CD14-positive monocyte (primary cell): ENCODE measurements around the gene MACROD2. TPM values are rescaled to one million over a fixed set of nuclear protein-coding genes. Genes with fewer than 3 reads are reported as not detected.

Experiments used
- DNase-seq, 3 donors: peaks; one replicate each; pipeline ENCODE4 v3.0.0-alpha.2; 2011 to 2022
- H2AFZ ChIP-seq: 2 replicates; pipeline ENCODE4 v1.6.0; 2012; ENCODE audit warnings: mild to moderate bottlenecking, low read depth, low read length, inconsistent platforms; ENCODE audit not compliant: insufficient read depth, poor library complexity, severe bottlenecking
- H3K27ac ChIP-seq, 2 donors: 1 replicate in 1 of 2; 2 replicates in 1 of 2; pipeline ENCODE4 v1.5.1; 2012 to 2013; ENCODE audit warnings: low read length in 2 of 2, control low read depth in 1 of 2, inconsistent platforms in 1 of 2, low read depth in 1 of 2, mild to moderate bottlenecking in 1 of 2
- H3K27me3 ChIP-seq, 2 donors: one replicate each; pipeline versions ENCODE4 v1.6.0 to v1.6.1; 2011 to 2013; ENCODE audit warnings: low read length in 2 of 2; ENCODE audit not compliant: control insufficient read depth in 2 of 2, insufficient read depth in 2 of 2
- H3K36me3 ChIP-seq, 2 donors: replicated peaks in 1 of 2; 1 replicate in 1 of 2; 2 replicates in 1 of 2; pipeline versions ENCODE4 v1.5.1 to v1.6.1; 2012 to 2013; ENCODE audit warnings: low read length in 2 of 2, control low read depth in 1 of 2, inconsistent platforms in 1 of 2, mild to moderate bottlenecking in 1 of 2; ENCODE audit not compliant: insufficient read depth in 2 of 2, control insufficient read depth in 1 of 2
- H3K4me1 ChIP-seq, 2 donors: 1 replicate in 1 of 2; 2 replicates in 1 of 2; pipeline versions ENCODE4 v1.5.1 to v1.6.1; 2012 to 2013; ENCODE audit warnings: low read length in 2 of 2, control low read depth in 1 of 2, inconsistent platforms in 1 of 2, mild to moderate bottlenecking in 1 of 2, moderate library complexity in 1 of 2; ENCODE audit not compliant: insufficient read depth in 2 of 2, control insufficient read depth in 1 of 2
- H3K4me2 ChIP-seq: replicated peaks from 2 replicates; pipeline ENCODE3; 2012; ENCODE audit warnings: low read length, moderate library complexity, mild to moderate bottlenecking; ENCODE audit not compliant: poor library complexity, severe bottlenecking; ENCODE audit errors: extremely low read depth
- H3K4me3 ChIP-seq, 3 experiments: fragments of 200-600 bp in 1 of 3; sonication (generic) in 1 of 3; replicated peaks in 1 of 3; 1 replicate in 2 of 3; 2 replicates in 1 of 3; pipeline ENCODE4 v1.5.1; 2011 to 2013; ENCODE audit warnings: low read length in 3 of 3, mild to moderate bottlenecking in 3 of 3, control low read depth in 2 of 3, low read depth in 2 of 3, inconsistent platforms in 1 of 3, moderate library complexity in 1 of 3
- H3K79me2 ChIP-seq: 2 replicates; pipeline ENCODE4 v1.6.0; 2012; ENCODE audit warnings: mild to moderate bottlenecking, control low read depth, inconsistent platforms, low read length, moderate library complexity; ENCODE audit not compliant: insufficient read depth
- H3K9ac ChIP-seq: 2 replicates; pipeline ENCODE4 v1.6.0; 2017; ENCODE audit warnings: low read length, mild to moderate bottlenecking; ENCODE audit not compliant: insufficient read depth, poor library complexity, severe bottlenecking
- H3K9me3 ChIP-seq, 2 donors: replicated peaks in 1 of 2; 1 replicate in 1 of 2; 2 replicates in 1 of 2; pipeline versions ENCODE4 v1.5.1 to v1.6.1; 2012 to 2013; ENCODE audit warnings: low read length in 2 of 2, control low read depth in 1 of 2; ENCODE audit not compliant: control insufficient read depth in 1 of 2, insufficient read depth in 1 of 2
- H4K20me1 ChIP-seq: 2 replicates; pipeline ENCODE4 v1.6.0; 2012; ENCODE audit warnings: mild to moderate bottlenecking, low read length, control low read depth, moderate library complexity; ENCODE audit not compliant: insufficient read depth
- H3K27ac Mint-ChIP-seq, 7 donors: one replicate each; pipeline ENCODE4 v1.8.0; 2020; ENCODE audit warnings: mild to moderate bottlenecking in 7 of 7, mixed read lengths in 7 of 7, moderate library complexity in 6 of 7, inconsistent platforms in 2 of 7
- H3K27me3 Mint-ChIP-seq, 3 donors: one replicate each; pipeline ENCODE4 v1.8.0; 2021 to 2022; ENCODE audit warnings: low read depth in 3 of 3, mild to moderate bottlenecking in 3 of 3, mixed read lengths in 3 of 3, moderate library complexity in 3 of 3, inconsistent platforms in 1 of 3
- H3K36me3 Mint-ChIP-seq, 2 donors: one replicate each; pipeline ENCODE4 v1.8.0; 2020; ENCODE audit warnings: mixed read lengths in 2 of 2, inconsistent platforms in 1 of 2, mild to moderate bottlenecking in 1 of 2
- H3K4me1 Mint-ChIP-seq: one replicate; pipeline ENCODE4 v1.8.0; 2020; ENCODE audit warnings: mild to moderate bottlenecking, mixed read lengths
- H3K4me3 Mint-ChIP-seq, 2 donors: one replicate each; pipeline ENCODE4 v1.8.0; 2020; ENCODE audit warnings: mild to moderate bottlenecking in 2 of 2, mixed read lengths in 2 of 2, moderate library complexity in 1 of 2
- H3K9me3 Mint-ChIP-seq, 7 donors: one replicate each; pipeline ENCODE4 v1.8.0; 2020 to 2022; ENCODE audit warnings: mixed read lengths in 7 of 7, mild to moderate bottlenecking in 6 of 7, moderate library complexity in 6 of 7, inconsistent platforms in 2 of 7
- CTCF ChIP-seq: fragments of 200-600 bp; IDR thresholded peaks from one replicate; pipeline ENCODE4 v1.8.0; 2022; ENCODE audit warnings: antibody characterized with exemption, mild to moderate bottlenecking
- WGBS: methylation state at CpG from one replicate; pipeline ENCODE4 v1.1.5; 2013; ENCODE audit warnings: missing lambda C conversion rate; ENCODE audit not compliant: insufficient coverage; 5-methylcytosine and 5-hydroxymethylcytosine counted together
- intact Hi-C, 2 donors: fragments of 100-400 bp; cut with micrococcal nuclease; formaldehyde crosslinking; loops; one replicate each; pipeline versions ENCODE4 v1.15.0 to v1.15.1; 2023
- polyA plus RNA-seq, 3 donors: library from polyadenylated mRNA; depleted of rRNA in 1 of 3; unstranded in 2 of 3; stranded (reverse) in 1 of 3; fragments of 300-500 nt in 2 of 3; fragments of >200 nt in 1 of 3; fragmentation: Illumina TruSeq in 2 of 3; gene quantifications; 1 replicate in 2 of 3; 2 replicates in 1 of 3; pipeline ENCODE4 v1.2.3, GENCODE V29; 2012 to 2021

MACROD2 gene
- polyA plus RNA-seq, 3 donors: 0.23 TPM; not detected in 2

DNA sequence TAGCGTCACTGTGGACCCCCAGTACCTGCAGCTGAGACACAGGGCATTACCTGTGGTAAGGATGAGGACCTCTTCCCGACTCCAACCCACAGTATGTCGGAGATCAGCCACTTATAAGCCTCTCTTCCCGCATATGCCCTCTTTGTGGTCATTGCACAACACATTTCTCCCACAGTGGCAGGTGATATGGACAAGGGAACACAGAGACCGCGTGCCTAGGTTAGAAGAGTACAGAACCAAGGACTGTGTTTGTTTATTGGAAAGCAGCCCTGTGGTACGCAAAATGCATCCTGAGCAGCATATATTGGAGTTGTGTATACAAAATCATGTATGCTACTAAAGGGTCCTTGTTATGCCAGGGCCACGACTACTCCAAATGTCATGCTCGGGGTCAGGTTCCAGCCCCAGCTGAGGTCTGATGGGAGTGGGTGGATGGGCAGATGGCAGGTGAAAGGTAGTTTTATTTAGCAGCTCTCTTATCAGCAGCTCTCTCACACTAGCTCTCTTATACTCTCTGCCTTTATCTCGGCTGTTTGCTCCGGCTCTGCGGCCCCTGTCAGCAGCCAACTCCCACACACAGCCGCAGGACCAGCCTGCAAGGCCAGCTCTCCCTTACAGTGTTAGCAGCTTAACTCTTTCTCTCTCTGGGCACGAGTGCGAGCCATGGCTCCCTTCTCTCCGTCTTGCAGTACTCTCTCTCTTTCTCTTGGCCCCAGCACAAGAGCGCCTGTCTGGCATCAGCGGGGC lies 2009.0 kb downstream of the MACROD2 start:
- Histone ChIP-seq H3K4me1 (no peaks in the 10 kb centered on the region), H3K4me2 (no peak overlapping the region), H3K27ac (no peak overlapping the region), H3K9me3 (no peaks in the 10 kb centered on the region), H3K79me2 (no peaks in the 10 kb centered on the region), H4K20me1 (no peaks in the 10 kb centered on the region), H2AFZ (no peak overlapping the region), H3K4me3 (no peak overlapping the region), H3K27me3 (no peaks in the 10 kb centered on the region), H3K9ac (no peak overlapping the region), H3K36me3 (no peaks in the 10 kb centered on the region)
- TF ChIP-seq CTCF: no peak
- H3K9me3 Mint-ChIP-seq: peaks cover 0 to 9% (median 1%) of the 10 kb centered on the region in 7 donors
- 89% methylated on average over 7 of the region's 18 CpGs for whole genome bisulfite sequencing
- peaks cover 5% of the 10 kb centered on the region for H3K4me1 Mint-ChIP-seq
- H3K4me3 Mint-ChIP-seq: no peak overlapping the region
- DNase-seq: no peak
- H3K27me3 Mint-ChIP-seq: no peaks in the 10 kb centered on the region
- intact Hi-C loops: no loop called here
- no peaks in the 10 kb centered on the region for H3K36me3 Mint-ChIP-seq
- no peak overlapping the region for H3K27ac Mint-ChIP-seq

GRCh38 chr20:16005021-16005914 lies 2010.0 kb downstream of the MACROD2 start:
- intact Hi-C loops: no loop called here
- Mint-ChIP-seq H3K4me1 (peaks cover 5% of the 10 kb centered on the region), H3K27ac (peak overlapping the region in 1 of 7 donors; percentile 10), H3K27me3 (no peaks in the 10 kb centered on the region), H3K4me3 (no peak overlapping the region), H3K9me3 (peaks cover 0 to 3% (median 2%) of the 10 kb centered on the region in 7 donors), H3K36me3 (no peaks in the 10 kb centered on the region)
- Histone ChIP-seq H3K9ac (no peak overlapping the region), H3K36me3 (no peaks in the 10 kb centered on the region), H3K9me3 (no peaks in the 10 kb centered on the region), H4K20me1 (no peaks in the 10 kb centered on the region), H3K4me1 (no peaks in the 10 kb centered on the region), H2AFZ (no peak overlapping the region), H3K4me3 (no peak overlapping the region), H3K27me3 (no peaks in the 10 kb centered on the region), H3K27ac (no peak overlapping the region), H3K4me2 (no peak overlapping the region), H3K79me2 (no peaks in the 10 kb centered on the region)
- no peak for TF ChIP-seq CTCF
- 80% methylated on average over 6 of the region's 9 CpGs for WGBS
- no peak for DNase-seq
